Measurements from ENCODE around the gene ATG16L1.

GRCh38 chr2:233267516-233268245, 16.2 kb downstream of the ATG16L1 start:
- TF ChIP-seq CTCF (conservative IDR thresholded peaks at IDR 0.05; ENCODE audit: low read length) (no peak), EZH2phosphoT487 (IDR thresholded peaks at IDR 0.05; ENCODE audit: borderline replicate concordance, low read depth, low read length) (no peak)
